ENCODE results near the gene CNGB1.

DNA sequence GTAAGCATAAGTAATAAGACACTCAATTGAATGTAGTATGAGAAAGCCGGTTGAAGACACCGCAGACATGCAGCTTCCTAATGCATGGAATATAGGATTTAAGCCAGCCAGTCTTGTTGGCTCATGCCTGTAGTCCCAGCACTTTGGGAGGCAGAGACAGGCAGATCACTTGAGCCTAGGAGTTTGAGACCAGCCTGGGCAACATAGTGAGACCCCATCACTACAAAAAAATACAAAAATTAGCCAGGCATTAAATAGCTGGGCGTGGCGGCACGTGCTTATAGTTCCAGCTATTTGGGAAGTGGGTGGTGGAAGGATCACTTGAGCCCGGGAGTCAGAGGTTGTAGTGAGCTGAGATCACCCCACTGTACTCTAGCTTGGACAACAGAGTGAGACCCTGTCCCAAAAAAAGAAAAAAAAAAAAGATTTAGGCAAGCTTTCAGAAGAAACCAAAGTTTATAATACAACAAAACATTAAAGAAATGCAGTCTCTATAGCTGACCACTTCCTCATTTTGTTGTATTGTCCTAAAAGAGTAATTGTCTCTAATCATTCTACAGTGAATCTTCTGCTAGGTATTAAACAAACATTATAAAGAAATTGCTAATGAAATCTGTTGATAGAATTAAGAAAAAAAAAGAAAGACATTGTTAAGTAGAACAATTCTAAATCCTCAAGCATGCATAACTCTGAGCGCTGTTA, 100.0 kb downstream of the CNGB1 start:
- TF ChIP-seq, protein P1, sequence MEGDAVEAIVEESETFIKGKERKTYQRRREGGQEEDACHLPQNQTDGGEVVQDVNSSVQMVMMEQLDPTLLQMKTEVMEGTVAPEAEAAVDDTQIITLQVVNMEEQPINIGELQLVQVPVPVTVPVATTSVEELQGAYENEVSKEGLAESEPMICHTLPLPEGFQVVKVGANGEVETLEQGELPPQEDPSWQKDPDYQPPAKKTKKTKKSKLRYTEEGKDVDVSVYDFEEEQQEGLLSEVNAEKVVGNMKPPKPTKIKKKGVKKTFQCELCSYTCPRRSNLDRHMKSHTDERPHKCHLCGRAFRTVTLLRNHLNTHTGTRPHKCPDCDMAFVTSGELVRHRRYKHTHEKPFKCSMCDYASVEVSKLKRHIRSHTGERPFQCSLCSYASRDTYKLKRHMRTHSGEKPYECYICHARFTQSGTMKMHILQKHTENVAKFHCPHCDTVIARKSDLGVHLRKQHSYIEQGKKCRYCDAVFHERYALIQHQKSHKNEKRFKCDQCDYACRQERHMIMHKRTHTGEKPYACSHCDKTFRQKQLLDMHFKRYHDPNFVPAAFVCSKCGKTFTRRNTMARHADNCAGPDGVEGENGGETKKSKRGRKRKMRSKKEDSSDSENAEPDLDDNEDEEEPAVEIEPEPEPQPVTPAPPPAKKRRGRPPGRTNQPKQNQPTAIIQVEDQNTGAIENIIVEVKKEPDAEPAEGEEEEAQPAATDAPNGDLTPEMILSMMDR (conservative IDR thresholded peaks at IDR 0.05; ENCODE audit: low read length) = no peak
- TF ChIP-seq EZH2phosphoT487 (IDR thresholded peaks at IDR 0.05; ENCODE audit: borderline replicate concordance) = no peak

Data from Loucy (cell line).